Suppressor macrophage treated with lipopolysaccharide for 1 hour (primary cell): ENCODE data around the gene ABHD6.
"Not testable (repeated sequence)": the region's sequence is repeated elsewhere in the genome, so short reads cannot be mapped to it uniquely, and the experiment has no call there.

Experiments used
- DNase-seq, 3 donors: peaks; one replicate each; pipeline ENCODE4 v3.0.0-alpha.2; 2020 to 2022

ABHD6 gene

DNA sequence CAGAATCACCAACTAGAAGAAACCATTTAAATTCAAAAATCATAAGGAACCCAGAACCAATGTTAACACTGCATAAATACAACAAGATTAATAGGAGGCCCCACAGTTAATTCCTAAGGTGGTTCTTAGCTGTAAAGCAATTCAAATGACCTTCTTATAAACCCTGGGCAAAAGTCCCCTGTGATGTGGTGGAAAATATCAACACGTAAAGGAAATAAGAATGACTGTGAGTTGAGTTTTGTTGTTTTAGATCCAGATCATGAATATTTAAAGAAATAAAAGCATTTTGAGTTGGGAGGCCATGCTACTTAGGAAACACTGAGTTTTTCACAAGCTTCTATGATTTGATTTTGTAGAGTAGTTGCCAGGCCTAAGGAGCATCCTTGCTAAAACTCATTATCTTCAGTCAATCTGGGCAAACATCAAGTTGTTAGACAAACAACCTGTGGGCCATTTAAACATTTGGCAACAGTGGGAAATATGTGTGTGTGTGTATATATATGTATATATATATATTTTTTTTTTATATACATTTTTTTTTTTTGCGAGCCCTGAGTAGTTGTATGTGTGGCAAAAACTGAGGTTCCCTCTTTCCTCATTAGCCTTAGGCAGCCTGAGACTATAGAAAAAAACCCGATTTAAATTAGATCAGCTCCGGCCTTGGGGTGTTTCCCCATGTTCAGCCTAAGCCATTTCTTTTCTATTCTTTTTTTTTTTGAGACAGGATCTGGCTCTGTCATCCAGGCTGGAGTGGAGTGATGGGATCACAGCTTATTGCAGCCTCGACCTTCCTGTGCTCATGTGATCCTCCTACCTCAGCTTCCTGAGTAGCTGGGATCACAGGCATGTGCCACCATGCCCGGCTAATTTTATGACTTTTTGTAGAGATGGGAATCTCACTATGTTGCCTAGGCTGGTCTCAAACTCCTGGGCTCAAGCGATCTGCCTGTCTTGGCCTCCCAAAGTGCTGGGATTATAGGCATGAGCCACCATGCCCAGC lies 87.1 kb downstream of the ABHD6 start:
- peak in 2 of 3 donors; percentile 9 to 50 for DNase-seq

DNA sequence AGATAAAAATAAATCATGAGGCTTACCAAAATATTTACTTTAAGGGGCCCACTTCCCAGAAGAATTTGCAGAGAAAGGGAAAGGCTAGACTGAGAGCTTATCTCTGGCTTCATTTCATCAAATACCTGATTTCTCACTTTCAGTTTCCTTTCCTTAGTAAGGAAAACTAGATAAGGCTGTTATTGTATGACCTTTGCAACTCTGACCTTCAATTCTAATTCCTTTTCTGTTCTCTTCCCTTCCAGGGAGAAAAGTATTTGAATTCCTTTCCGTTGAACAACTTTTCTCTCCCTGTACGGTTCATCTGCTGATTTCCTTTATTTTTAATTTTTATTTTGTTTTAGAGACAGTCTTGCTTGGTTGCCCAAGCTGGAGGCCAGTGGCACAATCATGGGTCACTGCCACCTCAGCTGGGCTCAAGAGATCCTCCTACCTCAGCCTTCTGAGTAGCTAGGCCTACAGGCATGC lies 88.0 kb downstream of the ABHD6 start:
- no peak for DNase-seq

DNA sequence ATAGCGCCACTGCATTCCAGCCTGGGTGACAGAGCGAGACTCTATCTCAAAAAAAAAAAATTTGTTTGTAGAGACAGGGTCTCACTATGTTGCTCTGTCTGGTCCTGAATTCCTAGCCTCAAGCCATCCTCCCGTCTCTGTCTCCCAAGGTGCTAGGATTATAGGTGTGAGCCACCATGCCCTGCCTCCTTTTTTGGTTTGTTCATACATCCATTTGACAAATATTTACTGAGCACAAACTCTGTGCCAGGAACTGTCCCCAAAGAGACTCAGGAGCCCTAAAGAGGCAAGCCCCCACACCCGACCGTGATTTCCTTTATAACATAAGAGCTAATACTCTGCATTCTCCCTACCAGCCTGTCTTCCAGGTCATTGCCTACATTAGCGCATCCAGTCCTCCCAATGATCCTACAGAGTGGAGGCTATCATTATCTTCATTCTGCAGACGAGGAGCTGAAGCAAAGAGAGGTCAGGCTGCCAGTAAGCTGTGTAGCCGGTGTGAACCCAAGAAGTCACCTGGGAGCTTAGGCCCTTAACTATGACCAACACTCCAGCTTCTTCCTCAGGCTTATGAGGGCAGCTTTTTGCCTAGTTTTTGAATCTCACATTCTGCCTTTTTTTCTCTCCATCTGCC lies 88.8 kb downstream of the ABHD6 start:
- no peak for DNase-seq

DNA sequence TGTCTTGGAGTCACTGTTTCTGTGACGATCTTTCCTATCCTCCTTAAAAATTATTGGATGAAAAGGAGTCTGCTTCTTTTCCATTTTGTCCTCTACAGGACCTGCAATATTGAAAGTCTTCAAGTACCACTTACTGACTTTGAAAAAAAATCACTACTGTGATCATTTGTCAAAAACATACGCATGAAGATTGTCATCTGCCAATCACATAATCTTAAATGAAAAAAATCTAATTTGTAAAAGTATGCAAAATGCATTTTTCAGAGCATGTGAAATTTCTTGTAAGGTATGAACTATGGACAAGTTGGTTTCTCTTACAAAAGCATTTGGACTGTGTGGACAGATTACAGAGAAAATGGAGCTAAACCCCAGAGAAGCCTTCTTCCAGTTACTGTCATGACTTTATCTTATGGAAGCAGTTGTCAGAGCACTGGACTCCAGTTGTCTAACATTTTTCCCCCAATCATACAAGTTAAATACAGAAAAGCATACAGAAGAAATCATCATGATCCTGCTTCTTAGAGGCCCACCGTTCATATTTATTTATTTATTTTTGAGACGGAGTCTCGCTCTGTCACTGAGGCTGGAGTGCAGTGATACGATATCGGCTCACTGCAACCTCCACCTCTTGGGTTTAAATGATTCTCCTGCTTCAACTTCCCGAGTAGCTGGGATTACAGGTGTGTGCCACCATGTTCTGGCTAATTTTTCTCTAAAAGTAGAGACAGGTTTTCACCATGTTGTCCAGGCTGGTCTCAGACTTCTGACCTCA lies 91.7 kb downstream of the ABHD6 start:
- no peak for DNase-seq

DNA sequence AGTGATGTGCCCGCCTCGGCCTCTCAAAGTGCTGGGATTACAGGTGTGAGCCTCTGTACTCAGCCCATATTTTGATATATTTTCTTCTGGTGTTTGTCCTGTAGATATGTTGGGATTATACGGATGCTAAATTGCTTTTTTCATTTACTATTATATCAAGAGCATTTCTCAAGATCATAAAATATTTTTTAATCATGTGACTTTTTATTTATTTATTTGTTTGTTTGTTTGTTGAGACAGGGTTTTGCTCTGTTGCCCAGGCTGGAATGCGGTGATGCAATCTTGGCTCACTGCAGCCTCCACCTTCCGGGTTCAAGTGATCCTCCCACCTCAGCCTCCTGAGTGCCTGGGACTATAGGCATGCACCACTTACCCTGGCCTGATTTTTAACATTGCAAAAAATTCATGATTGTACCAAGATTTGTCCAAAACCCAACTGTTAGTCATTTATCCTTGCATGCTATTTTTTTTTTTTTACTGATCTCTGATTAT lies 92.4 kb downstream of the ABHD6 start:
- no peak for DNase-seq

DNA sequence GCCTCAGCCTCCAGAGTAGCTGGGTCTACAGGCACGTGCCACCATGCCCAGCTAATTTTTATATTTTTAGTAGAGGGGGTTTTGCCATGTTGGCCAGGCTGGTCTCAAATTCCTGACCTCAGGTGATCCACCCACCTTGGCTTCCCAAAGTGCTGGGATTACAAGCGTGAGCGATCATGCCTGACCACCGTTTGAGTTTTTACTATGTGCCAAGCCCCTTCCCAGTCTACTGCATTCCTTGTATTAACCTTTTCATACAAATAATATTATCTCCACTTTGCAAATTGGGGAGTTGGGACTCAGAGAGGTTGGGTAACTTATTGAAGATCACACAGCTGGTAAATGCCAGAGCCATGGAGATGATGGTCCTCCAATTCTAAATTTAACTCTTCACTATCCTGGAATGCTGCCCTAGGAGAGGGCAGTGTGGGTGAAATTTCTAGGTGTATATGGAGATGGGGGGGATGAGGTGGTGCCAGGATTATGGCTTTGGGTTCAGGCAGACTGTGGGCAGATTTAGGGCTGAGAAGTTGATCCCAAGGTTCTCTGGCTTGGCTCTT lies 94.1 kb downstream of the ABHD6 start:
- DNase-seq, result no peak

DNA sequence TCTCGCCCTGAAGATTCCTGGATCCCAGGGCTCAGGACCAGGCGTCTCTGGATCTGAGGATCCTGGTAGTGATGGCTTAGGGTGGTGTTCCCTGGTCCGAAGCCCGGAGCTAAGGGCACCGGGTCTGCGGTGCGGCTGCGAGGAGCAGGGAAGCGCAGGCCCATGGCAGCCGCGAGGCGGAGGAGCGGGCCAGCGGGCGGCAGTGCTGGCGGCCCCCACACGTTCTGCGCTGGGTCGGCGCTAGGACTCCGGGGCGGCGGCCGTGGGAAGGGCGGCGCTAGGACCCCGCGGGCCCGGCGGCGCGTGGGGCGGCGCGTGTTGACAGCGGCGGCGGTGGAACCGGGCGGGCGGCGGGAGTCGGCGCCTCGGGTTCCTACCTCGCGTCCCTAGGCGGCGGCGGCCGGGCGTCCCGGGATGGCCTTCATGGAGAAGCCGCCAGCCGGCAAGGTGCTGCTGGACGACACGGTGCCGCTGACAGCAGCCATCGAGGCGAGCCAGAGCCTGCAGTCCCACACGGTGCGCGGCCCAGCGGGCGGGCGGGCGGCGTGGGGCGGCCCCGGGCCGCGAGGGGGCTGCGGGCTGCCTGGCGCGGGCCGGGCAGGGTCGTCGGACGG lies 95.1 kb downstream of the ABHD6 start, which contains the start of gene PXK:
TSS of gene PXK (plus strand) at position 318 of the 614 bp plus-strand sequence. CDS start at position 415, 97 bp downstream.
- peak; percentile 82 to 95 (median 92) for DNase-seq

DNA sequence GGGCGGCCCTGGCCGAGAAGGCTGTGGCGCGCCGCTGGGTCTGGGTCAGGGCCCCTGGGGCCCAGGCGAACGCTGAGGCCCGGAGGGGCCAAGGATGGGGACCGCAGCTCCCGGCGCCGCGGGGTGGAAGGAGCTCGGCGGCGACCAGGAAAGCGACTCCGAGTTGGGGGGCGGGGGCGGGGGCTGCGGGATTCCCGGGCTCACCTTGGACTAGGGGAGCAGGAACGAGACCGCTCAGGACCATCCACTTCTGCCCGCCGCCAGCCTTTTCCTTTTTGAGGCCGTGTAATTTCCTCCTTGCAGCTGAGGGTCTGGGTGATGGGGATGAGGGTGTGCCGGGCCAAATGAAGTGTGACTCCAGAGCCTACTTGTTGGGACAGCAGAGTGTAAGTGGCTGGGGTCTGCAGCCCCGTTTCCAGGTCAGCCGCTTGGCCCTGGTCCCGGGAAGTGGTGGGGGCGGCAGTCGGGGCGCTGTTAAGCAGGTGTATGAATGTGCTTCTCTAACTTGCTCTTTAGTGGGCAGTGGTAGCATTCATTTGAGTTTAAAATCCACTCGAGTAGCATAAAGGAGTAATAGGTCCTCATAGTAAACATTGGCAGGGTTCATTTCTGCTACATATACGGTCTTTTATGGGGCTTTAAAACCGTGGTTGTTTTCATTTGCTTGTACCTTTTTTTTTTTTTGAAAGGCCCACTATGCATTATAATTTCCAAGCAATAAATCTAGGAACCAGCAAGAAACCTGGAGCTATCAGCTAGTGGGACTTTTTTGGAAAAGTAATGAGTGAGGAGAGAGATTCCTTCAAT lies 95.8 kb downstream of the ABHD6 start:
- no peak for DNase-seq

DNA sequence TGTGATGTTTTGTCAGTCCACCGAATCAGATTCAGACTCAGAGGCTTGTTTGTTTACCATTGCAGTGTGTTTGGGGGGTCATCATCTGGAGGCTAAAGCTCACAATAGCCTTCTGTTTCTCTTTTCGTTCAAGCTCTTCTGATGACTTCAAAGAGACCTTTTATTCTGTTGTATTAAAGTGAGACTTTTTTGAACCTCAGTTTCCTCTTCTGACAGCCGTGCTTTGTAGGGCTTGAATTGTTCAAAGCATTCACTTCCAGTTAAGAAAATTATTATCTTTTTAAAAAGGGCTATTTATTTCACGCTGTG lies 96.4 kb downstream of the ABHD6 start:
- DNase-seq, result no peak

DNA sequence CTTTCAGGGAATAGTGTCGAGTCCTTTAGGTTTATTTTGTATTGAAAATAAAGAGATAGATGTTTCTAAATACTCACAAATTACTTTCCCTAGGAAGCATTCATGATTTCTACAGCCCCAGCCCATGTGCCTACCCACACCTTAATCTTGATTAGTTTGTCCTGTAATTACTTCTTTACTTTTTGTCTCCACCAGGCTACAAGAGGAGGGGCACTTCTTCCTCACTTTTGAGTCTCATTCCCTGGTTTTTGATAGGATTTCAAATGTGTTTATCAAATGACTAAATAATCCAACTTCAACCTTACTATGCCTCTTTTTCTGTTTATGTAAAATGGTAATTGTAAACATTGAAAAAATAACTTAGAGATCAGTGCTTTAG lies 96.9 kb downstream of the ABHD6 start:
- DNase-seq, result no peak

DNA sequence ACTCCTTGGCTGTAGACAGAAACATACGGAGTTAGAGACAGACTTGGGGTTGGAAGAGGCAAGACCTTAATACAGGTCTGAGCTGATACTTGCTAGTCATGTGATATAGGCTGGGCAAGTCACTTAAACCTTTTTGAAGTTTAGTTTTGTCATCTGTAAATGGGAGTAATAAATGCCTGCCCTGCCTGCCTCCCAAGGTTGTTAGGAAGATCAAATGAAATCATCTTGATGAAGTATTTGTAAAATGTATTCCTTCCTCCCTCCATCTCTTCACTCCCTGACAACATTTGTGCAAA lies 98.0 kb downstream of the ABHD6 start:
- peak in 1 of 3 donors; percentile 25 for DNase-seq

DNA sequence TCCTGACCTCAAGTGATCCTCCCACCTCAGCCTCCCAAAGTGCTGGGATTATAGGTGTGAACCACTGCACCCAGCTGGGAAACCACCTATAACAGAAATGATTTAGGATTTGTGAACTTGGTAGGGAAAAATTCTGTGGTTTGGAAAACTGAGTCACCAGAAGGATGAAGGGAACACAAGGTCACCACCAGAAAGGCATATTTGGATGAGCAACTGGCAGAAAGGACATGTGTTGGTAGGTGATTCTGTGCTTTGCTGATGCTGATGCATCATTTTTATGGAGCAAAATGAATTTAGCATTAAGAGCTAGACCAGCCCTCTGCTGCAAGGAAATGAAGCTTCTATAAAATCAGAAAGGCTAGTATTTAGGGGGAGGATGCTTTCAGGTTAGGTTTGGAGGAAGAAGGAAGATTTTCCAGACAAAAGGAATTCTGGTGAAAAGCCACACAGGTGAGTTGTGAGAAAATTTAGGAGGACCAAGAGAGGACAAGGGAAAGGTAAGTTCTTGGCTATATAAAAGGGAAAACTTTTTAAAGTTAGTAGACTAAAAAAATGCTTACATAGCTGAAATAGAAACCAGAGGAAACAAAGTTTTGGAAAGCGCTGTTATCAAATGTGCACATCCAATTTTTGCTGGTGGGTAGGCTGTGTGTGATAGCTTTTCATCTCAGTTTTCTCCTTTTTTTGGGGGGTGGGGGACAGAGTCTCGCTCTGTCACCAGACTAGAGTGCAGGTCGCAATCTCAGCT lies 98.7 kb downstream of the ABHD6 start:
- DNase-seq, result peak in 1 of 3 donors; percentile 51

DNA sequence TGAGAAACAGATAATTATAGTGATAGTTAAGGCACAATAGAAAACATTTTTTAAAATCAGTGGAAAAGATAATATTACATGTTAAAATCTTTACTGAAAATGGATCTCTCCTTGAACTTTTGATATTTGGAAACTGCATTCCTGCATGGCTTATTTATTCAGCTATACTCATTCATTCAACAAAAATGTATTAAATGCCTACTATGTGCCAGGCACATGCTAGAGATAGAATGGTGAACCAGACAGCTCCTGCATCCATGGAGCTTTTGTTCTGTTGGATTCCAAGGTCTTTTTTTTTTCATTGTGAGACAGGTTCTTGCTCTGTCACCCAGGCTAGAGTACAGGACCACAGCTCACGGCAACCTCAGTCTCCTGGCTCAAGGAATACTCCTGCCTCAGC lies 99.6 kb downstream of the ABHD6 start:
- no peak for DNase-seq

DNA sequence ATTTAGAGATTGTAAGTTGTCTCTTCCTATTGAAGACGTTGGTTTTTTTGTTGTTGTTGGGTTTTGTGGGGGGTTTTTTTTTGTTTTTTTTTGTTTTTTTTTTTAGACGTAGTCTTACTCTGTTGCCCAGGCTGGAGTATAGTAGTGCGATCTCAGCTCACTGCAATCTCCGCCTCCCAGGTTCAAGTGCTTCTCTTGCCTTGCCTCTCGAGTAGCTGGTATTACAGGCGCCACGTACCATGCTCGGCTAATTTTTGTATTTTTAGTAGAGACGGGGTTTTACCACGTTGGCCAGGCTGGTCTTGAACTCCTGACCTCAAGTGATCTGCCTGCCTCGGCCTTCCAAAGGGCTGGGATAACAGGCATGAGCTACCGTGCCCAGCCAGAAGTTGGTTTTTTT lies 101.6 kb downstream of the ABHD6 start:
- DNase-seq, result not testable (repeated sequence)

DNA sequence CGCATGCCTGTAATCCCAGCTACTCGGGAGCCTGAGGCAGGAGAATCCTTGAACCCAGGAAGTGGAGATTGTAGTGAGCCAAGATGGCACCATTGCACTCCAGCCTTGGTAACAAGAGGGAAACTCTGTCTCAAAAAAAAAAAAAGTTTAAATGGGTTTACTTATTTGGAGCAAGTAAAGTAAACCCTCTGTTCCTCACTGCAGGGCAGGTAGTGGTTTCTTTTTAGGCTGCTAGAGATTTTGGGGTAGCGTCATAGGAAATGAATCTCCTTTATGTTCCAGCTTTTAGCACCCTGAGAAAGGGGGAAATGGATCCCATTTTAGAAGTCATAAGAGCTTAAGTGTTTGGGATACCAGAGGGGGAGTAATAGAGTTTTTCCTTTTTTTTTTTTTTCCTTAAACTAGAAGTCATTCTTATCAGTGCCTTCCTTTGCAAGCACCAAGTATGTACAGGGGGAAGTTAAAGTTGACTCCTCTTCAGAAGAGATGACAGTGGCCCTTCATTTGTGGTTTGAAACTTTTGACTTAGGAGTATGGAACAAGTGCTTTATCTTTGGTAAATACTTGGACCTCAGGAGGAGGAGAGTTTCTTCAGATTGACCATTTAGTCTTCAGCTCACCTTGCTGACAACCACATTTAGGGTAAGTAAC lies 103.1 kb downstream of the ABHD6 start:
- DNase-seq, result no peak

DNA sequence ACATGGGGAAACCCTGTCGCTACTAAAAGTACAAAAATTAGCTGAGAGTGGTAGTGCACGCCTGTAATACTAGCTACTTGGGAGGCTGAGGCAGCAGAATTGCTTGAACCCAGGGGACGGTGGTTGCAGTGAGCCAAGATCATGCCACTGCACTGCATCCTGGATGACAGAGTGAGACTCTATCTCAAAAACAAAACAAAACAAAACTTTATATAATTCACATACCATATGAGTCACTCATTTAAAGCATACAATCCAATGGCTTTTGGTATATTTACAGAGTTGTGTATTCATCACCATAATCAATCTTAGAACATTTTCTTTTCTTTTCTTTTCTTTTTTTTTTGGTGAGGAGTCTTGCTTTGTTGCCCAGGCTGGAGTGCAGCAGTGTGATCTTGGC lies 103.8 kb downstream of the ABHD6 start:
- DNase-seq, result no peak

DNA sequence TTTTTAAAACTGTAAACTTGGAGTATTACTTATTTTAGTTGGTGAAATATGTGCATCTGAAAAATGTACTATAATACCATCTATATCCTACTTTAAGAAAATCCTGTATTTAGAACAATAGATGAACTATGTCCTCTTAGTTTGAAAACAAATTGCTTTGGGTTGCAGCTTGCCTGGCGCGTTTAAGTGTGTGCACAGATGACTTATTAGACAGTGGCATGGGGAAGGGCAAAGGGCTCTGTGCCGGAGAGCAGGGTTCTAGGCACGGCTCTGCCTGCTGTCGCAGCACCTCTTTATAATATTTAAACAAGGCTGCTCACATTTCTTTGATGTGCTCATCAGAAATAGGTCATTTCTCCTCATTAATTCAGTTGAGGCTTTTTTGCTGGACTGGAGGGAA lies 105.1 kb downstream of the ABHD6 start:
- no peak for DNase-seq
